SK-N-SH treated with all-trans-retinoic acid at 6 μM for 48 hours (cell line): ENCODE results near the gene DHRS7B.

Experiments used
- ATAC-seq: fragments of 200-7000 bp; cut with Tn5 transposase; 3 replicates; pipeline ENCODE4 v1.9.1; 2020; ENCODE audit warnings: mild to moderate bottlenecking, moderate library complexity
- ARNTL ChIP-seq: fragments of 450-650 bp; formaldehyde crosslinking; IDR thresholded peaks from 2 replicates; pipeline ENCODE4 v1.5.0; 2020; ENCODE audit warnings: low read depth, mild to moderate bottlenecking, moderate library complexity, borderline replicate concordance
- BACH2 ChIP-seq: fragments of 250-450 bp; sonication (Bioruptor Pico); IDR thresholded peaks from 2 replicates; pipeline ENCODE4 v1.9.0; 2021; ENCODE audit warnings: mild to moderate bottlenecking, borderline replicate concordance
- CSDC2 ChIP-seq: fragments of 250-450 bp; sonication (Bioruptor Pico); IDR thresholded peaks from 2 replicates; pipeline ENCODE4 v1.5.0; 2020; ENCODE audit warnings: mild to moderate bottlenecking, moderate library complexity
- ESRRG ChIP-seq: fragments of 250-450 bp; sonication (Bioruptor Pico); IDR thresholded peaks from 2 replicates; pipeline ENCODE4 v1.6.1; 2021; ENCODE audit warnings: mild to moderate bottlenecking
- GLIS3 ChIP-seq: fragments of 250-450 bp; sonication (Bioruptor Pico); IDR thresholded peaks from 2 replicates; pipeline ENCODE4 v1.5.0; 2020; ENCODE audit warnings: mild to moderate bottlenecking, moderate library complexity
- ISL1 ChIP-seq: fragments of 250-450 bp; sonication (Bioruptor Pico); IDR thresholded peaks from 2 replicates; pipeline ENCODE4 v2.1.2; 2022; ENCODE audit warnings: mild to moderate bottlenecking, moderate library complexity
- OSR1 ChIP-seq: fragments of 250-450 bp; sonication (Bioruptor Pico); IDR thresholded peaks from 2 replicates; pipeline ENCODE4 v1.8.0; 2022; ENCODE audit warnings: moderate library complexity, mild to moderate bottlenecking, inconsistent platforms
- PPARA ChIP-seq: fragments of 250-450 bp; sonication (Bioruptor Pico); IDR thresholded peaks from 2 replicates; pipeline ENCODE4 v1.5.0; 2020; ENCODE audit warnings: mild to moderate bottlenecking, borderline replicate concordance
- RARB ChIP-seq: fragments of 250-450 bp; sonication (Bioruptor Pico); IDR thresholded peaks from 2 replicates; pipeline ENCODE4 v1.8.0; 2021; ENCODE audit warnings: mild to moderate bottlenecking, moderate library complexity
- SNAI2 ChIP-seq: fragments of 250-450 bp; sonication (Bioruptor Pico); IDR thresholded peaks from 2 replicates; pipeline ENCODE4 v1.5.0; 2020; ENCODE audit warnings: mild to moderate bottlenecking, moderate library complexity
- TCF4 ChIP-seq: fragments of 250-450 bp; sonication (Bioruptor Pico); IDR thresholded peaks from 2 replicates; pipeline ENCODE4 v1.8.0; 2021; ENCODE audit warnings: mild to moderate bottlenecking, moderate library complexity, borderline replicate concordance
- TOX ChIP-seq: fragments of 250-450 bp; sonication (Bioruptor Pico); IDR thresholded peaks from 2 replicates; pipeline ENCODE4 v1.8.0; 2021; ENCODE audit warnings: mild to moderate bottlenecking, moderate library complexity, borderline replicate concordance
- ZC3H10 ChIP-seq: fragments of 250-450 bp; sonication (Bioruptor Pico); IDR thresholded peaks from 2 replicates; pipeline ENCODE4 v1.5.1; 2021; ENCODE audit warnings: mild to moderate bottlenecking, moderate library complexity
- ZFP3 ChIP-seq: fragments of 250-450 bp; sonication (Bioruptor Pico); IDR thresholded peaks from 2 replicates; pipeline ENCODE4 v1.5.0; 2020; ENCODE audit warnings: mild to moderate bottlenecking, moderate library complexity
- ZFP30 ChIP-seq: fragments of 450-650 bp; formaldehyde crosslinking; IDR thresholded peaks from 2 replicates; pipeline ENCODE4 v1.5.0; 2022; ENCODE audit warnings: mild to moderate bottlenecking, moderate library complexity
- ZNF565 ChIP-seq: fragments of 450-650 bp; formaldehyde crosslinking; conservative IDR thresholded peaks from 2 replicates; pipeline ENCODE4 v1.5.0; 2020; ENCODE audit warnings: low read depth, mild to moderate bottlenecking, moderate library complexity
- ZNF70 ChIP-seq: fragments of 450-650 bp; formaldehyde crosslinking; IDR thresholded peaks from 2 replicates; pipeline ENCODE4 v1.5.0; 2020; ENCODE audit warnings: mild to moderate bottlenecking, moderate library complexity
- ZNF8 ChIP-seq: fragments of 450-650 bp; formaldehyde crosslinking; IDR thresholded peaks from 2 replicates; pipeline ENCODE4 v1.5.0; 2020; ENCODE audit warnings: mild to moderate bottlenecking, moderate library complexity
- TF ChIP-seq, protein P1 (sequence below): fragments of 250-450 bp; sonication (Bioruptor Pico); IDR thresholded peaks from 2 replicates; pipeline ENCODE4 v1.5.1; 2020; ENCODE audit warnings: low read depth, mild to moderate bottlenecking, moderate library complexity
- TF ChIP-seq, protein P2 (sequence below): fragments of 250-450 bp; sonication (Bioruptor Pico); IDR thresholded peaks from 2 replicates; pipeline ENCODE4 v1.5.1; 2021; ENCODE audit warnings: mild to moderate bottlenecking, moderate library complexity
- TF ChIP-seq, protein P3 (sequence below): fragments of 250-450 bp; sonication (Bioruptor Pico); IDR thresholded peaks from 2 replicates; pipeline ENCODE4 v1.5.0; 2020; ENCODE audit warnings: mild to moderate bottlenecking, moderate library complexity
- TF ChIP-seq, protein P4 (sequence below): fragments of 250-450 bp; sonication (Bioruptor Pico); IDR thresholded peaks from 2 replicates; pipeline ENCODE4 v1.8.0; 2021; ENCODE audit warnings: low read depth, mild to moderate bottlenecking, moderate library complexity, borderline replicate concordance
- TF ChIP-seq, protein P5 (sequence below): fragments of 250-450 bp; sonication (Bioruptor Pico); IDR thresholded peaks from 2 replicates; pipeline ENCODE4 v1.8.0; 2020; ENCODE audit warnings: mild to moderate bottlenecking, moderate library complexity, borderline replicate concordance

Gene DHRS7B

DNA sequence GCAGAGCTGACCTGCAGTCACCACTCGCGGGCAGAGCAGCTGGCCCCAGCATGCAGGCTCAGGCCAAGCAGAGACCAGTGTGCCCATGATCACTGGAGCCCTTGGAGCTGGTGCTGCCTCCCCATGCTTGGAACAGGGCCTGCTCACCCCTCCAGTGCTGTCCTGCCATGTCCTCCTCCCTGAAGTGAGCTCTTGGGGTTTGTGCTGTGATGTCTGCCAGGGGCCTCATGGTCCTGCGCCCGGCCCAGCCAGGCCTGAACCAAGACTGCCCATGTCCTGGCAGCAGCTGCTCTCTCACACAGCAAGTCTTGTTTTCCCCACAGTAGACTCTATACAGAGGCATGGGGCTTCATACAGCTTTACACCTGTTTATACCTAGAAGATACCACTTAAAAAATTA is 62.6 kb downstream of the DHRS7B start:
- ATAC-seq = no peak
- TF ChIP-seq ESRRG (no peak), ZC3H10 (CRISPR knock-in tag) (no peak), OSR1 (CRISPR knock-in tag) (no peak), ARNTL (no peak), ZFP30 (CRISPR knock-in tag) (no peak), RARB (CRISPR knock-in tag) (no peak), ZNF70 (CRISPR knock-in tag) (no peak), ZNF8 (CRISPR knock-in tag) (no peak), CSDC2 (CRISPR knock-in tag) (no peak), ZNF565 (no peak), ZFP3 (CRISPR knock-in tag) (no peak), TCF4 (CRISPR knock-in tag) (no peak), BACH2 (CRISPR knock-in tag) (no peak), ISL1 (no peak)
- TF ChIP-seq, protein P1, sequence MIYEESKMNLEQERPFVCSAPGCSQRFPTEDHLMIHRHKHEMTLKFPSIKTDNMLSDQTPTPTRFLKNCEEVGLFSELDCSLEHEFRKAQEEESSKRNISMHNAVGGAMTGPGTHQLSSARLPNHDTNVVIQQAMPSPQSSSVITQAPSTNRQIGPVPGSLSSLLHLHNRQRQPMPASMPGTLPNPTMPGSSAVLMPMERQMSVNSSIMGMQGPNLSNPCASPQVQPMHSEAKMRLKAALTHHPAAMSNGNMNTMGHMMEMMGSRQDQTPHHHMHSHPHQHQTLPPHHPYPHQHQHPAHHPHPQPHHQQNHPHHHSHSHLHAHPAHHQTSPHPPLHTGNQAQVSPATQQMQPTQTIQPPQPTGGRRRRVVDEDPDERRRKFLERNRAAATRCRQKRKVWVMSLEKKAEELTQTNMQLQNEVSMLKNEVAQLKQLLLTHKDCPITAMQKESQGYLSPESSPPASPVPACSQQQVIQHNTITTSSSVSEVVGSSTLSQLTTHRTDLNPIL = no peak
- TF ChIP-seq, protein P2, sequence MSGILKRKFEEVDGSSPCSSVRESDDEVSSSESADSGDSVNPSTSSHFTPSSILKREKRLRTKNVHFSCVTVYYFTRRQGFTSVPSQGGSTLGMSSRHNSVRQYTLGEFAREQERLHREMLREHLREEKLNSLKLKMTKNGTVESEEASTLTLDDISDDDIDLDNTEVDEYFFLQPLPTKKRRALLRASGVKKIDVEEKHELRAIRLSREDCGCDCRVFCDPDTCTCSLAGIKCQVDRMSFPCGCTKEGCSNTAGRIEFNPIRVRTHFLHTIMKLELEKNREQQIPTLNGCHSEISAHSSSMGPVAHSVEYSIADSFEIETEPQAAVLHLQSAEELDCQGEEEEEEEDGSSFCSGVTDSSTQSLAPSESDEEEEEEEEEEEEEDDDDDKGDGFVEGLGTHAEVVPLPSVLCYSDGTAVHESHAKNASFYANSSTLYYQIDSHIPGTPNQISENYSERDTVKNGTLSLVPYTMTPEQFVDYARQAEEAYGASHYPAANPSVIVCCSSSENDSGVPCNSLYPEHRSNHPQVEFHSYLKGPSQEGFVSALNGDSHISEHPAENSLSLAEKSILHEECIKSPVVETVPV (CRISPR knock-in tag) = no peak
- TF ChIP-seq, protein P3, sequence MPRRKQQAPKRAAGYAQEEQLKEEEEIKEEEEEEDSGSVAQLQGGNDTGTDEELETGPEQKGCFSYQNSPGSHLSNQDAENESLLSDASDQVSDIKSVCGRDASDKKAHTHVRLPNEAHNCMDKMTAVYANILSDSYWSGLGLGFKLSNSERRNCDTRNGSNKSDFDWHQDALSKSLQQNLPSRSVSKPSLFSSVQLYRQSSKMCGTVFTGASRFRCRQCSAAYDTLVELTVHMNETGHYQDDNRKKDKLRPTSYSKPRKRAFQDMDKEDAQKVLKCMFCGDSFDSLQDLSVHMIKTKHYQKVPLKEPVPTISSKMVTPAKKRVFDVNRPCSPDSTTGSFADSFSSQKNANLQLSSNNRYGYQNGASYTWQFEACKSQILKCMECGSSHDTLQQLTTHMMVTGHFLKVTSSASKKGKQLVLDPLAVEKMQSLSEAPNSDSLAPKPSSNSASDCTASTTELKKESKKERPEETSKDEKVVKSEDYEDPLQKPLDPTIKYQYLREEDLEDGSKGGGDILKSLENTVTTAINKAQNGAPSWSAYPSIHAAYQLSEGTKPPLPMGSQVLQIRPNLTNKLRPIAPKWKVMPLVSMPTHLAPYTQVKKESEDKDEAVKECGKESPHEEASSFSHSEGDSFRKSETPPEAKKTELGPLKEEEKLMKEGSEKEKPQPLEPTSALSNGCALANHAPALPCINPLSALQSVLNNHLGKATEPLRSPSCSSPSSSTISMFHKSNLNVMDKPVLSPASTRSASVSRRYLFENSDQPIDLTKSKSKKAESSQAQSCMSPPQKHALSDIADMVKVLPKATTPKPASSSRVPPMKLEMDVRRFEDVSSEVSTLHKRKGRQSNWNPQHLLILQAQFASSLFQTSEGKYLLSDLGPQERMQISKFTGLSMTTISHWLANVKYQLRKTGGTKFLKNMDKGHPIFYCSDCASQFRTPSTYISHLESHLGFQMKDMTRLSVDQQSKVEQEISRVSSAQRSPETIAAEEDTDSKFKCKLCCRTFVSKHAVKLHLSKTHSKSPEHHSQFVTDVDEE (CRISPR knock-in tag) = no peak
- TF ChIP-seq, protein P4, sequence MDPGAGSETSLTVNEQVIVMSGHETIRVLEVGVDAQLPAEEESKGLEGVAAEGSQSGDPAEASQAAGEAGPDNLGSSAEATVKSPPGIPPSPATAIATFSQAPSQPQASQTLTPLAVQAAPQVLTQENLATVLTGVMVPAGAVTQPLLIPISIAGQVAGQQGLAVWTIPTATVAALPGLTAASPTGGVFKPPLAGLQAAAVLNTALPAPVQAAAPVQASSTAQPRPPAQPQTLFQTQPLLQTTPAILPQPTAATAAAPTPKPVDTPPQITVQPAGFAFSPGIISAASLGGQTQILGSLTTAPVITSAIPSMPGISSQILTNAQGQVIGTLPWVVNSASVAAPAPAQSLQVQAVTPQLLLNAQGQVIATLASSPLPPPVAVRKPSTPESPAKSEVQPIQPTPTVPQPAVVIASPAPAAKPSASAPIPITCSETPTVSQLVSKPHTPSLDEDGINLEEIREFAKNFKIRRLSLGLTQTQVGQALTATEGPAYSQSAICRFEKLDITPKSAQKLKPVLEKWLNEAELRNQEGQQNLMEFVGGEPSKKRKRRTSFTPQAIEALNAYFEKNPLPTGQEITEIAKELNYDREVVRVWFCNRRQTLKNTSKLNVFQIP (CRISPR knock-in tag) = no peak
- TF ChIP-seq, protein P5, sequence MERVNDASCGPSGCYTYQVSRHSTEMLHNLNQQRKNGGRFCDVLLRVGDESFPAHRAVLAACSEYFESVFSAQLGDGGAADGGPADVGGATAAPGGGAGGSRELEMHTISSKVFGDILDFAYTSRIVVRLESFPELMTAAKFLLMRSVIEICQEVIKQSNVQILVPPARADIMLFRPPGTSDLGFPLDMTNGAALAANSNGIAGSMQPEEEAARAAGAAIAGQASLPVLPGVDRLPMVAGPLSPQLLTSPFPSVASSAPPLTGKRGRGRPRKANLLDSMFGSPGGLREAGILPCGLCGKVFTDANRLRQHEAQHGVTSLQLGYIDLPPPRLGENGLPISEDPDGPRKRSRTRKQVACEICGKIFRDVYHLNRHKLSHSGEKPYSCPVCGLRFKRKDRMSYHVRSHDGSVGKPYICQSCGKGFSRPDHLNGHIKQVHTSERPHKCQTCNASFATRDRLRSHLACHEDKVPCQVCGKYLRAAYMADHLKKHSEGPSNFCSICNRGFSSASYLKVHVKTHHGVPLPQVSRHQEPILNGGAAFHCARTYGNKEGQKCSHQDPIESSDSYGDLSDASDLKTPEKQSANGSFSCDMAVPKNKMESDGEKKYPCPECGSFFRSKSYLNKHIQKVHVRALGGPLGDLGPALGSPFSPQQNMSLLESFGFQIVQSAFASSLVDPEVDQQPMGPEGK = no peak

DNA sequence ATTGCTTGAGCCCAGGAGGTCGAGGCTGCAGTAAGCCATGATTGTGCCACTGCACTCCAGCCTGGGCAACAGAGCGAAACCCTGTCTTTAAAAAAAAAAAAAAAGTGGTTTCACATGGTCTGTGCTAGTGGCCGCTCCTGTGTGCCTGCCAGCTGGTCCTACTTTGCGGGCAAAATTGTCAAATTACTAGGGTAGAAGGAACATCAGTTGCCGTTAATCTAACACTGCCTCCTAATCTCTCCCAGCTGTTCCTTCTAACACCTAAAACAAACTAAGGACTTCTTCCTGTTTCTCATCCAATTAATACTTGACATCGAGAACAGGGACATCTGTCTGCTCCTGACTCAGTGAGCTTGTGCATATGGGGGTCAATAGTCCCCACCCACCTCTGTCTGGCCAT is 63.3 kb downstream of the DHRS7B start:
- TF ChIP-seq SNAI2 (no peak), ZNF70 (CRISPR knock-in tag) (no peak), ESRRG (no peak), GLIS3 (no peak), PPARA (CRISPR knock-in tag) (no peak), ZFP30 (CRISPR knock-in tag) (no peak), TOX (no peak), ZNF8 (CRISPR knock-in tag) (no peak), BACH2 (CRISPR knock-in tag) (no peak), CSDC2 (CRISPR knock-in tag) (no peak), TCF4 (CRISPR knock-in tag) (no peak), RARB (CRISPR knock-in tag) (no peak), ISL1 (no peak)
- TF ChIP-seq, protein P5 = no peak
- TF ChIP-seq, protein P2 (CRISPR knock-in tag) = no peak
- TF ChIP-seq, protein P3 (CRISPR knock-in tag) = no peak
- ATAC-seq = no peak
